Measurements from ENCODE around the gene SLC26A8. TPM values are rescaled to one million over a fixed set of nuclear protein-coding genes. Genes with fewer than 3 reads are reported as not detected.

Gene SLC26A8
- 0.29 TPM for total RNA-seq (ENCODE audit: unreplicated experiment)
- long read RNA-seq = 0 reads

GRCh38 chr6:36023996-36024795 is at the start of gene SLC26A8:
Gene SLC26A8, minus strand, starts transcription at chr6:36024641. Its CDS starts 4,934 bp downstream, at chr6:36019707.
- Mint-ChIP-seq H3K27me3 (ENCODE audit: unreplicated experiment) (peaks cover 12% of the 10 kb centered on the region), H3K4me3 (ENCODE audit: unreplicated experiment) (peak within 1 kb of the TSS; percentile 65), H3K27ac (ENCODE audit: unreplicated experiment) (no peak within 1 kb of the TSS), H3K9me3 (ENCODE audit: unreplicated experiment) (peaks cover 18% of the 10 kb centered on the region), H3K4me1 (ENCODE audit: low read depth, unreplicated experiment) (peaks cover 16% of the 10 kb centered on the region), H3K36me3 (ENCODE audit: unreplicated experiment) (no peaks in the 10 kb centered on the region)
- TF ChIP-seq, protein P1, sequence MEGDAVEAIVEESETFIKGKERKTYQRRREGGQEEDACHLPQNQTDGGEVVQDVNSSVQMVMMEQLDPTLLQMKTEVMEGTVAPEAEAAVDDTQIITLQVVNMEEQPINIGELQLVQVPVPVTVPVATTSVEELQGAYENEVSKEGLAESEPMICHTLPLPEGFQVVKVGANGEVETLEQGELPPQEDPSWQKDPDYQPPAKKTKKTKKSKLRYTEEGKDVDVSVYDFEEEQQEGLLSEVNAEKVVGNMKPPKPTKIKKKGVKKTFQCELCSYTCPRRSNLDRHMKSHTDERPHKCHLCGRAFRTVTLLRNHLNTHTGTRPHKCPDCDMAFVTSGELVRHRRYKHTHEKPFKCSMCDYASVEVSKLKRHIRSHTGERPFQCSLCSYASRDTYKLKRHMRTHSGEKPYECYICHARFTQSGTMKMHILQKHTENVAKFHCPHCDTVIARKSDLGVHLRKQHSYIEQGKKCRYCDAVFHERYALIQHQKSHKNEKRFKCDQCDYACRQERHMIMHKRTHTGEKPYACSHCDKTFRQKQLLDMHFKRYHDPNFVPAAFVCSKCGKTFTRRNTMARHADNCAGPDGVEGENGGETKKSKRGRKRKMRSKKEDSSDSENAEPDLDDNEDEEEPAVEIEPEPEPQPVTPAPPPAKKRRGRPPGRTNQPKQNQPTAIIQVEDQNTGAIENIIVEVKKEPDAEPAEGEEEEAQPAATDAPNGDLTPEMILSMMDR (IDR thresholded peaks at IDR 0.05; ENCODE audit: partially characterized antibody, unreplicated experiment) = no peak
- DNase-seq = peak; percentile 44

- Mint-ChIP-seq H3K9me3 (ENCODE audit: unreplicated experiment) (no peaks in the 10 kb centered on the region), H3K27ac (ENCODE audit: unreplicated experiment) (no peak overlapping the region), H3K27me3 (ENCODE audit: unreplicated experiment) (no peaks in the 10 kb centered on the region), H3K36me3 (ENCODE audit: unreplicated experiment) (no peaks in the 10 kb centered on the region), H3K4me3 (ENCODE audit: unreplicated experiment) (no peak overlapping the region), H3K4me1 (ENCODE audit: low read depth, unreplicated experiment) (no peaks in the 10 kb centered on the region)
- TF ChIP-seq, protein P1 (IDR thresholded peaks at IDR 0.05; ENCODE audit: partially characterized antibody, unreplicated experiment) = no peak
- DNase-seq = no peak
Measured at GRCh38 chr6:36073587-36073986, 49.1 kb upstream of the SLC26A8 start.

GRCh38 chr6:36072681-36073080 is 48.2 kb upstream of the SLC26A8 start:
- Mint-ChIP-seq H3K36me3 (ENCODE audit: unreplicated experiment) (no peaks in the 10 kb centered on the region), H3K4me3 (ENCODE audit: unreplicated experiment) (no peak overlapping the region), H3K4me1 (ENCODE audit: low read depth, unreplicated experiment) (no peaks in the 10 kb centered on the region), H3K27ac (ENCODE audit: unreplicated experiment) (no peak overlapping the region), H3K9me3 (ENCODE audit: unreplicated experiment) (no peaks in the 10 kb centered on the region), H3K27me3 (ENCODE audit: unreplicated experiment) (no peaks in the 10 kb centered on the region)
- TF ChIP-seq, protein P1 (IDR thresholded peaks at IDR 0.05; ENCODE audit: partially characterized antibody, unreplicated experiment) = no peak
- DNase-seq = no peak

- Mint-ChIP-seq H3K9me3 (ENCODE audit: unreplicated experiment) (no peaks in the 10 kb centered on the region), H3K4me1 (ENCODE audit: low read depth, unreplicated experiment) (no peaks in the 10 kb centered on the region), H3K4me3 (ENCODE audit: unreplicated experiment) (no peak overlapping the region), H3K27ac (ENCODE audit: unreplicated experiment) (no peak overlapping the region), H3K27me3 (ENCODE audit: unreplicated experiment) (no peaks in the 10 kb centered on the region), H3K36me3 (ENCODE audit: unreplicated experiment) (no peaks in the 10 kb centered on the region)
- TF ChIP-seq, protein P1 (IDR thresholded peaks at IDR 0.05; ENCODE audit: partially characterized antibody, unreplicated experiment) = no peak
- no peak for DNase-seq
Measured at GRCh38 chr6:36071714-36072113, 47.3 kb upstream of the SLC26A8 start.

- no peaks in the 10 kb centered on the region for H3K9me3 Mint-ChIP-seq (ENCODE audit: unreplicated experiment)
- no peak overlapping the region for H3K4me3 Mint-ChIP-seq (ENCODE audit: unreplicated experiment)
- no peak for DNase-seq
- H3K27ac Mint-ChIP-seq (ENCODE audit: unreplicated experiment) = no peak overlapping the region
- no peaks in the 10 kb centered on the region for H3K27me3 Mint-ChIP-seq (ENCODE audit: unreplicated experiment)
- H3K4me1 Mint-ChIP-seq (ENCODE audit: low read depth, unreplicated experiment) = no peaks in the 10 kb centered on the region
- H3K36me3 Mint-ChIP-seq (ENCODE audit: unreplicated experiment) = no peaks in the 10 kb centered on the region
- TF ChIP-seq, protein P1 (IDR thresholded peaks at IDR 0.05; ENCODE audit: partially characterized antibody, unreplicated experiment) = no peak
Measured at GRCh38 chr6:36071281-36071680, 46.8 kb upstream of the SLC26A8 start.

All from glutamatergic neuron (in vitro differentiated cells).